SU-DHL-6 (cell line): ENCODE results near the gene HERC3.

ENCODE experiments used
- H2AFZ ChIP-seq: fragments of 200-600 bp; sonication (generic); 2 replicates; pipeline ENCODE4 v1.6.1; 2014; ENCODE audit warnings: low read depth, mild to moderate bottlenecking, moderate library complexity, mixed read lengths, antibody characterized with exemption, low read length; ENCODE audit not compliant: severe bottlenecking
- H3F3A ChIP-seq: fragments of 200-600 bp; shearing (Covaris generic); 2 replicates; pipeline ENCODE4 v1.6.0; 2016; ENCODE audit warnings: antibody characterized with exemption, mild to moderate bottlenecking; ENCODE audit not compliant: insufficient read depth
- H3K27ac ChIP-seq: fragments of 200-600 bp; sonication (generic); 2 replicates; pipeline ENCODE4 v1.5.1; 2016; ENCODE audit warnings: low read depth, mild to moderate bottlenecking, low read length, moderate library complexity, mixed read lengths
- H3K27me3 ChIP-seq: fragments of 200-600 bp; sonication (generic), shearing (Covaris generic); 2 replicates; pipeline ENCODE4 v1.6.0; 2014; ENCODE audit warnings: mild to moderate bottlenecking, low read length
- H3K36me3 ChIP-seq: fragments of 200-600 bp; sonication (generic); 2 replicates; pipeline ENCODE4 v1.6.1; 2014; ENCODE audit warnings: mild to moderate bottlenecking, low read length, mixed read lengths
- H3K4me2 ChIP-seq: fragments of 300-600, 200-600 bp; shearing (Covaris generic), sonication (generic); 2 replicates; pipeline ENCODE4 v1.6.0; 2014; ENCODE audit warnings: low read length, low read depth, mild to moderate bottlenecking; ENCODE audit not compliant: poor library complexity, severe bottlenecking
- H3K4me3 ChIP-seq: fragments of 200-600 bp; sonication (generic); 2 replicates; pipeline ENCODE4 v1.5.1; 2014; ENCODE audit warnings: antibody characterized with exemption, low read length, mild to moderate bottlenecking, mixed read lengths; ENCODE audit not compliant: insufficient read depth, poor library complexity, severe bottlenecking
- H3K79me2 ChIP-seq: fragments of 200-600 bp; sonication (generic); 2 replicates; pipeline ENCODE4 v1.6.1; 2014; ENCODE audit warnings: mild to moderate bottlenecking, low read length, moderate library complexity; ENCODE audit not compliant: insufficient read depth
- H3K9ac ChIP-seq: fragments of 200-600 bp; sonication (generic); 2 replicates; pipeline ENCODE4 v1.7.0; 2014; ENCODE audit warnings: mild to moderate bottlenecking, low read length
- H3K9me2 ChIP-seq: fragments of 200-600 bp; sonication (generic); replicated peaks from 2 replicates; pipeline ENCODE4 v1.6.1; 2014; ENCODE audit warnings: low read length; ENCODE audit not compliant: insufficient read depth
- H3K9me3 ChIP-seq: fragments of 200-600 bp; sonication (generic); 2 replicates; pipeline ENCODE4 v1.6.1; 2014; ENCODE audit warnings: low read length, mixed read lengths; ENCODE audit not compliant: insufficient read depth
- H4K20me1 ChIP-seq: fragments of 200-600 bp; sonication (generic); 2 replicates; pipeline ENCODE4 v1.6.1; 2014; ENCODE audit warnings: low read depth, mild to moderate bottlenecking, antibody characterized with exemption, low read length, moderate library complexity, mixed read lengths
- CTCF ChIP-seq: fragments of 200-600 bp; sonication (generic); IDR thresholded peaks from one replicate; pipeline ENCODE4 v1.5.1; 2017; ENCODE audit warnings: antibody characterized with exemption, mild to moderate bottlenecking, low read length, moderate library complexity; ENCODE audit not compliant: insufficient read depth, poor library complexity, severe bottlenecking
- EZH2phosphoT487 ChIP-seq: fragments of 200-600 bp; sonication (generic), shearing (Covaris generic); conservative IDR thresholded peaks from 2 replicates; pipeline ENCODE4 v1.6.1; 2018; ENCODE audit warnings: mild to moderate bottlenecking, antibody characterized with exemption, low read length, moderate library complexity, mixed read lengths

Gene HERC3

GRCh38 chr4:88674565-88674964 is 82.3 kb downstream of the HERC3 start:
- Histone ChIP-seq H3K9ac (no peak overlapping the region), H3K4me2 (no peak overlapping the region), H4K20me1 (no peaks in the 10 kb centered on the region), H3K27ac (no peak overlapping the region), H3K9me3 (no peaks in the 10 kb centered on the region), H3K79me2 (no peaks in the 10 kb centered on the region), H3K36me3 (no peaks in the 10 kb centered on the region), H3K9me2 (no peaks in the 10 kb centered on the region), H3K4me3 (no peak overlapping the region), H2AFZ (no peak overlapping the region), H3F3A (no peaks in the 10 kb centered on the region), H3K27me3 (no peaks in the 10 kb centered on the region)
- TF ChIP-seq CTCF, result no peak

- no peaks in the 10 kb centered on the region for H3K79me2 ChIP-seq
- no peaks in the 10 kb centered on the region for H3K9me3 ChIP-seq
- H3K4me3 ChIP-seq, result no peak overlapping the region
- no peak overlapping the region for H3K27ac ChIP-seq
- no peaks in the 10 kb centered on the region for H3F3A ChIP-seq
- H3K36me3 ChIP-seq, result no peaks in the 10 kb centered on the region
- no peak overlapping the region for H3K9ac ChIP-seq
- no peaks in the 10 kb centered on the region for H4K20me1 ChIP-seq
- no peak overlapping the region for H3K4me2 ChIP-seq
- TF ChIP-seq EZH2phosphoT487 (no peak), CTCF (no peak)
- no peaks in the 10 kb centered on the region for H3K27me3 ChIP-seq
- H3K9me2 ChIP-seq, result no peaks in the 10 kb centered on the region
- H2AFZ ChIP-seq, result no peak overlapping the region
These were observed 82.7 kb downstream of the HERC3 start for GRCh38 chr4:88674979-88675378.

- Histone ChIP-seq H3K27ac (no peak overlapping the region), H3K9ac (no peak overlapping the region), H3K9me2 (no peaks in the 10 kb centered on the region), H3K4me2 (no peak overlapping the region), H4K20me1 (no peaks in the 10 kb centered on the region), H3F3A (no peaks in the 10 kb centered on the region), H3K4me3 (no peak overlapping the region), H3K27me3 (no peaks in the 10 kb centered on the region), H3K36me3 (no peaks in the 10 kb centered on the region), H2AFZ (no peak overlapping the region), H3K79me2 (no peaks in the 10 kb centered on the region), H3K9me3 (no peaks in the 10 kb centered on the region)
- TF ChIP-seq CTCF, result no peak
- no peak for TF ChIP-seq EZH2phosphoT487
These were observed 83.3 kb downstream of the HERC3 start for GRCh38 chr4:88675543-88675942.

- H2AFZ ChIP-seq, result no peak overlapping the region
These were observed 88.9 kb downstream of the HERC3 start for GRCh38 chr4:88681209-88681608.

More at GRCh38 chr4:88681209-88681608, 88.9 kb downstream of the HERC3 start:
- Histone ChIP-seq H3K9me2 (no peaks in the 10 kb centered on the region), H3K4me3 (no peak overlapping the region), H3K27ac (no peak overlapping the region), H3K9me3 (no peaks in the 10 kb centered on the region), H3K79me2 (no peaks in the 10 kb centered on the region), H3K9ac (no peak overlapping the region), H3K27me3 (no peaks in the 10 kb centered on the region), H3K36me3 (no peaks in the 10 kb centered on the region), H3K4me2 (no peak overlapping the region), H4K20me1 (no peaks in the 10 kb centered on the region), H3F3A (no peaks in the 10 kb centered on the region)
- TF ChIP-seq CTCF (no peak), EZH2phosphoT487 (no peak)
